GM12878 (cell line): Measurements from ENCODE around the gene PTPRN2. TPM values are rescaled to one million over a fixed set of nuclear protein-coding genes. Genes with fewer than 3 reads are reported as not detected.

Source experiments
- ATAC-seq: fragments of 200-7000 bp; cut with Tn5 transposase; 3 replicates; pipeline ENCODE4 v1.9.1; 2020; ENCODE audit warnings: mild to moderate bottlenecking, moderate library complexity
- BruUV-seq: library from RNA; stranded (reverse); fragments of 400-500 nt; replicated peaks from 2 replicates; lab custom pipeline; 2021; lab: Mats Ljungman, UMichigan
- CTCF ChIA-PET: fragments of 300-600 bp; sonication (Branson Sonifier 250); formaldehyde crosslinking; extraction: SDS; loops from one replicate; lab custom pipeline; 2021; ENCODE audit warnings: inconsistent platforms; lab: Yijun Ruan, JAX
- POLR2A ChIA-PET: fragments of 350-600 bp; formaldehyde crosslinking; extraction: SDS; loops from one replicate; lab custom pipeline; 2021; ENCODE audit warnings: inconsistent platforms; lab: Charles Lee
- RAD21 ChIA-PET: fragments of 300-600 bp; sonication (Branson Sonifier 250); formaldehyde crosslinking; loops from one replicate; lab custom pipeline; 2023; ENCODE audit warnings: antibody characterized with exemption; ENCODE audit not compliant: unreplicated experiment; lab: Charles Lee
- SMC1A ChIA-PET: fragments of 300-600 bp; sonication (Branson Sonifier 250); formaldehyde crosslinking; loops from one replicate; lab custom pipeline; 2023; ENCODE audit not compliant: unreplicated experiment, uncharacterized antibody; lab: Charles Lee
- DNase-seq: peaks from one replicate; pipeline ENCODE4 v3.0.0-alpha.2; 2011; ENCODE audit warnings: low read depth, low spot score
- FAIRE-seq: peaks from 3 replicates; lab custom pipeline; 2011; peaks lifted over from hg19 to GRCh38; lab: Jason Lieb, UNC
- H2AFZ ChIP-seq: 2 replicates; pipeline ENCODE4 v1.6.0; 2011; ENCODE audit warnings: low read depth, low read length, control low read depth; ENCODE audit not compliant: control insufficient read depth
- H3K27ac ChIP-seq: 2 replicates; pipeline ENCODE4 v1.5.1; 2011; ENCODE audit warnings: control low read depth; ENCODE audit not compliant: control insufficient read depth, insufficient read depth
- H3K27me3 ChIP-seq, 2 experiments: replicated peaks in 1 of 2; 2 replicates each; pipeline versions ENCODE4 v1.6.0 to v1.6.1; 2011; ENCODE audit warnings: low read length in 1 of 2; ENCODE audit not compliant: control insufficient read depth in 2 of 2, insufficient read depth in 2 of 2
- H3K36me3 ChIP-seq, 2 experiments: 2 replicates each; pipeline ENCODE4 v1.5.1; 2011; ENCODE audit warnings: low read length in 1 of 2; ENCODE audit not compliant: control insufficient read depth in 2 of 2, insufficient read depth in 2 of 2
- H3K4me1 ChIP-seq: 2 replicates; pipeline ENCODE4 v1.6.1; 2011; ENCODE audit warnings: mild to moderate bottlenecking, low read length, moderate library complexity, mixed read lengths; ENCODE audit not compliant: control insufficient read depth, insufficient read depth
- H3K4me2 ChIP-seq: 2 replicates; pipeline ENCODE4 v1.6.0; 2011; ENCODE audit warnings: control low read depth; ENCODE audit not compliant: control insufficient read depth, insufficient read depth
- H3K4me3 ChIP-seq: fragments of 200-600 bp; sonication (generic); 2 replicates; pipeline ENCODE4 v1.5.1; 2016
- H3K79me2 ChIP-seq: 2 replicates; pipeline ENCODE4 v1.6.0; 2011; ENCODE audit warnings: low read length; ENCODE audit not compliant: control insufficient read depth, insufficient read depth
- H3K9ac ChIP-seq: 2 replicates; pipeline ENCODE4 v1.8.0; 2011; ENCODE audit warnings: low read length, control low read depth, mixed read lengths; ENCODE audit not compliant: control insufficient read depth, insufficient read depth
- H3K9me3 ChIP-seq: replicated peaks from 3 replicates; pipeline ENCODE4 v1.5.1; 2011; ENCODE audit warnings: mild to moderate bottlenecking, low read length; ENCODE audit not compliant: control insufficient read depth, insufficient read depth
- H4K20me1 ChIP-seq: 2 replicates; pipeline ENCODE4 v1.6.0; 2011; ENCODE audit not compliant: control insufficient read depth, insufficient read depth
- BACH1 ChIP-seq: fragments of 450-650 bp; IDR thresholded peaks from 2 replicates; pipeline ENCODE4 v1.6.1; 2017; ENCODE audit warnings: mild to moderate bottlenecking, borderline replicate concordance
- BHLHE40 ChIP-seq, 2 experiments: fragments of 450-650 bp in 1 of 2; IDR thresholded peaks; 2 replicates each; pipeline ENCODE4 v1.6.1; 2011 to 2017; ENCODE audit warnings: low read depth in 2 of 2, borderline replicate concordance in 1 of 2, improper control_type of control experiment in 1 of 2, low read length in 1 of 2, mild to moderate bottlenecking in 1 of 2
- EED ChIP-seq: sonication (generic); IDR thresholded peaks from 2 replicates; pipeline ENCODE4 v1.6.1; 2016; ENCODE audit warnings: antibody characterized with exemption, low read depth
- EGR1 ChIP-seq, 2 experiments: IDR thresholded peaks; 1 replicate in 1 of 2; 2 replicates in 1 of 2; pipeline ENCODE4 v1.6.1; 2011 to 2012; ENCODE audit warnings: low read depth in 2 of 2, low read length in 2 of 2, borderline replicate concordance in 1 of 2, mild to moderate bottlenecking in 1 of 2, moderate library complexity in 1 of 2
- ETV6 ChIP-seq, 2 experiments: fragments of 450-650 bp in 1 of 2; IDR thresholded peaks in 1 of 2; conservative IDR thresholded peaks in 1 of 2; 2 replicates each; pipeline ENCODE4 v1.6.1; 2014; ENCODE audit warnings: antibody characterized with exemption in 1 of 2, borderline replicate concordance in 1 of 2, low read depth in 1 of 2, mild to moderate bottlenecking in 1 of 2, moderate library complexity in 1 of 2
- MTA2 ChIP-seq: fragments of 450-650 bp; IDR thresholded peaks from 2 replicates; pipeline ENCODE4 v1.6.1; 2016; ENCODE audit warnings: low read depth, mild to moderate bottlenecking, moderate library complexity
- SPI1 ChIP-seq: IDR thresholded peaks from 2 replicates; pipeline ENCODE4 v1.6.1; 2011; ENCODE audit warnings: low read depth, mild to moderate bottlenecking, low read length, moderate library complexity, borderline replicate concordance; ENCODE audit not compliant: insufficient read depth
- TARDBP ChIP-seq: IDR thresholded peaks from 2 replicates; pipeline ENCODE4 v1.6.1; 2016; ENCODE audit warnings: borderline replicate concordance
- ZNF274 ChIP-seq: IDR thresholded peaks from one replicate; pipeline ENCODE4 v1.8.0; 2011; ENCODE audit not compliant: insufficient read length, insufficient read depth
- ZNF622 ChIP-seq: fragments of 450-650 bp; IDR thresholded peaks from 2 replicates; pipeline ENCODE4 v1.6.1; 2017; ENCODE audit warnings: mild to moderate bottlenecking, inconsistent platforms
- WGBS: methylation state at CpG from one replicate; pipeline ENCODE4 v1.1.6; 2016; ENCODE audit warnings: low lambda C conversion rate; ENCODE audit not compliant: insufficient replicate concordance, insufficient coverage; ENCODE audit errors: missing lambda C conversion rate; 5-methylcytosine and 5-hydroxymethylcytosine counted together
- in situ Hi-C: fragments of 300-500 bp; cut with MboI; formaldehyde crosslinking; loops from 9 replicates; pipeline ENCODE4 v1.14.3; 2018; ENCODE audit warnings: mixed read lengths
- intact Hi-C: fragments of 100-400 bp; cut with micrococcal nuclease; formaldehyde crosslinking; loops from one replicate; pipeline ENCODE4 v1.14.2; 2022; ENCODE audit not compliant: unreplicated experiment
- polyA plus RNA-seq, 11 experiments: library from polyadenylated mRNA; depleted of rRNA in 4 of 11; unstranded in 6 of 11; stranded (reverse) in 5 of 11; fragments of >200 nt; fragmentation: Nextera tagmentation in 4 of 11; fragmentation: Illumina TruSeq in 1 of 11; extraction: Ambion mirVana in 4 of 11; extraction: Trizol in 1 of 11; gene quantifications; 1 replicate in 1 of 11; 2 replicates in 10 of 11; pipeline versions ENCODE4 v1.2.1 to v1.2.3, GENCODE V29; 2011 to 2016; ENCODE audit warnings: inconsistent platforms in 2 of 11, missing spikeins in 2 of 11, low read depth in 1 of 11
- total RNA-seq, 4 experiments: library from RNA; depleted of rRNA in 3 of 4; stranded (reverse); fragments of >200 nt in 3 of 4; fragmentation: Illumina TruSeq in 1 of 4; extraction: Trizol in 1 of 4; gene quantifications; 2 replicates each; pipeline versions ENCODE4 v1.2.1 to v1.2.3, GENCODE V29; 2013 to 2021
- TF ChIP-seq, protein P1 (sequence below): fragments of 450-650 bp; IDR thresholded peaks from 2 replicates; pipeline ENCODE4 v1.6.1; 2018; ENCODE audit warnings: mild to moderate bottlenecking, low read depth, moderate library complexity; ENCODE audit not compliant: partially characterized antibody

The PTPRN2 gene
- total and polyA plus RNA-seq, 10 of the 15 experiments (the other 5 are each of a cell fraction or from before 2014, with no cell fraction given): 5.4 TPM; not detected in 9

DNA sequence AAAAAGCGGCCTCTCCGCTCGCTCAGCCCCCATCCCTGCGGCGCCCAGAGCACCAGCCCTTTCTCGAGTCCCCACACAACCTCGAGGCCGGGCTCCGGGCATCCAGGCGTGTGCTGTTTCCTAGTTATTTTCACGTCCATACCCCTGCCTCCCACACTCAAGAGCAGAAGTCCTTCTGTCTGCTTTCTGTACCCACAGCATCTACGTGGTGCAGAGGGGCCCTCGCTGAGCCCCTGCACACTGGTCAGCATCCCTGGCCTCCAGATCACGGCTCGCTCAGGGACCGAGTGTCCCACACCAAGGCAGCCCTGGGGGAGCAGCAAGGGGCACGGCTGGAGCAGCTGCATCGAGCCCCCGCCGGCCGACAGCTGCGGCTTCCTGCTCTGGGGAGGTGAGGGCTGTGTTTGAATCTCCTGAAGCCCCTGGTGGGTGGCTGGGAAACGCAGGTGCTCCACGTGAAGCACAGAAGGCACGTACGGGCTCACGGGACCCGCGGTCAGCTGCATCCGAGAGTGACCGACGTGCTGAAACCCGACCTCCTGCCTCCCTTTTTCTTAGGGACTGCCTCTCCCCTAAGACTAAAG lies 917.8 kb downstream of the PTPRN2 start (continued):
- TF ChIP-seq TARDBP (no peak), BACH1 (no peak), MTA2 (no peak), SPI1 (no peak), ZNF274 (no peak), ZNF622 (no peak), EGR1 (IDR thresholded peaks at IDR 0.05; ENCODE audit: borderline replicate concordance in 1 of 2, low read depth in 2 of 2, low read length in 2 of 2) (no peak), ETV6 (conservative IDR thresholded peaks at IDR 0.05 in 1 of 2, IDR thresholded peaks at IDR 0.05 in 1 of 2; ENCODE audit: borderline replicate concordance in 1 of 2, low read depth in 1 of 2) (no peak)

DNA sequence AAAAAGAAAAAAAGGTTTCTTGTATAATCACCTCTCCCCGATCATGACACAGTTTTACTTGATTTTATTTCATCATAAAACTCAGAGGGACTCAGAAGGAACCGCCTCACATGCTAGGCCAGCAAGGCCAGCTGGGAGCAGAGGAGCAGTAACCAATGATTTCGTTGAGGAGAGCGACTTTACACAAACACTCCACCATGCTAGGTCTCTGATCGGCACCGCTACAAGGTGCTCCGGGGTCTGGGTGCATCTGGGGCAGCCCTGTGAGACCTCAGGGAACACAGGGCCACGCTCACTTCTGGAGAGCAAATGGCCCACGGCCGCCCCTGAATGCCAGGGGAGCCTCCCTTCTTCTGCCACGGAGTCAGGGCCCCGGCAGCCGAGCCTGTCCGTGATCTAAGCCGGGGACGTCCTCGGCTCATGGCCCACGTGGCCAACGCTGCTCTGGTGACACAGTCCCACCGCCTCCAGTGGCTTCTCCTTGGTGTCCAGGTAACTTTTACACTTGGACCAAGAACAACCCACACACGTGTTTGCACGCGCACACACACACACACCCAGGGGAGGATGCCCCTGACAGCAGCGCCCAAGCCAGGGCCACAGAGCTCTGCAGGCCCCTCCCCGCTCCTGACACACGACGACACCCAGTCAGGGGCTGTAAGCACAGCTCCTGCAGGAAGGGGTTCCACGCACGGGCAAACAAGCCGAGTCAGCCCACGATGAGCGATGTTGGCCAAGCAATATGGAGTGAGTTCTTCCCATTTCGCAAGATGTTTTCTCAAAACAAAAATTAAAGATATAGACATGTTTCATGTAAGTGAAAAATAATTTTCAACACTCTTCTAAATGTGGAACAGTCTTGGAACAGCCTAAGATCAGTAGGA lies 918.5 kb downstream of the PTPRN2 start:
- no peak for DNase-seq
- ChIA-PET POLR2A (no interaction called here), CTCF (no interaction called here), RAD21 (no interaction called here), SMC1A (no interaction called here)
- no peaks in the 10 kb centered on the region for H3K36me3 ChIP-seq
- in situ Hi-C loops (no loop called here), intact Hi-C loops (no loop called here)
- H3K9ac ChIP-seq: no peak overlapping the region
- TF ChIP-seq EED: no peak
- no peak for TF ChIP-seq BHLHE40 (IDR thresholded peaks at IDR 0.05; ENCODE audit: borderline replicate concordance in 1 of 2, low read depth in 2 of 2, low read length in 1 of 2)
- TF ChIP-seq, protein P1, sequence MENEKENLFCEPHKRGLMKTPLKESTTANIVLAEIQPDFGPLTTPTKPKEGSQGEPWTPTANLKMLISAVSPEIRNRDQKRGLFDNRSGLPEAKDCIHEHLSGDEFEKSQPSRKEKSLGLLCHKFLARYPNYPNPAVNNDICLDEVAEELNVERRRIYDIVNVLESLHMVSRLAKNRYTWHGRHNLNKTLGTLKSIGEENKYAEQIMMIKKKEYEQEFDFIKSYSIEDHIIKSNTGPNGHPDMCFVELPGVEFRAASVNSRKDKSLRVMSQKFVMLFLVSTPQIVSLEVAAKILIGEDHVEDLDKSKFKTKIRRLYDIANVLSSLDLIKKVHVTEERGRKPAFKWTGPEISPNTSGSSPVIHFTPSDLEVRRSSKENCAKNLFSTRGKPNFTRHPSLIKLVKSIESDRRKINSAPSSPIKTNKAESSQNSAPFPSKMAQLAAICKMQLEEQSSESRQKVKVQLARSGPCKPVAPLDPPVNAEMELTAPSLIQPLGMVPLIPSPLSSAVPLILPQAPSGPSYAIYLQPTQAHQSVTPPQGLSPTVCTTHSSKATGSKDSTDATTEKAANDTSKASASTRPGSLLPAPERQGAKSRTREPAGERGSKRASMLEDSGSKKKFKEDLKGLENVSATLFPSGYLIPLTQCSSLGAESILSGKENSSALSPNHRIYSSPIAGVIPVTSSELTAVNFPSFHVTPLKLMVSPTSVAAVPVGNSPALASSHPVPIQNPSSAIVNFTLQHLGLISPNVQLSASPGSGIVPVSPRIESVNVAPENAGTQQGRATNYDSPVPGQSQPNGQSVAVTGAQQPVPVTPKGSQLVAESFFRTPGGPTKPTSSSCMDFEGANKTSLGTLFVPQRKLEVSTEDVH: no peak
- TF ChIP-seq ZNF274: no peak
- no peaks in the 10 kb centered on the region for H3K4me1 ChIP-seq
- no TSS peak for BruUV-seq
- no peak overlapping the region for H2AFZ ChIP-seq
- no peaks in the 10 kb centered on the region for H4K20me1 ChIP-seq
- H3K4me3 ChIP-seq: no peak overlapping the region
- H3K9me3 ChIP-seq: no peaks in the 10 kb centered on the region; the same call in 2 of the 3 replicates
- WGBS: 33% methylated on average over 33 of the region's 33 CpGs
- H3K79me2 ChIP-seq: no peaks in the 10 kb centered on the region
- no peak overlapping the region for H3K4me2 ChIP-seq
- ATAC-seq: no peak
- FAIRE-seq: no peak
- no peaks in the 10 kb centered on the region for H3K27me3 ChIP-seq
- no peak overlapping the region for H3K27ac ChIP-seq
